ENCODE results near the gene TNNT2.

The TNNT2 gene

DNA sequence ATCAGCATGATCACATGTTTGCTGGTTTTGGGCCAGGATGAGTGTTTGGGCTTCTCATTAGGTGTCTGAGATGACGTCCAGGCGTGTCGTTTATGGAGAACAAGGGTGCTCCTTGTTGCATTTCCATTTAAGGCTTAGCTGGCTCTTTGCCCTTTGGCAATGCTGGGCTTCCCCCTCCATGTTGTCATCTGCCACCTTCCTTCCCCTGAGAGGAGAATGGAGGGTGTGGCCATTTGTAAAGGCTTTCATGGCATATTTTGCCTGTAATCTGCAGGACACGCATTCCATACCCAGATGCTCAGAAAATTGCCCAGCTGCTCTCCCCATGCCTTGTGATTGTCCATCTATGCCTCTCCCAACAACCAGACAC, 66.5 kb downstream of the TNNT2 start:
- no peak for DNase-seq

GRCh38 chr1:201310251-201310985, 67.1 kb downstream of the TNNT2 start:
- DNase-seq = no peak

DNA sequence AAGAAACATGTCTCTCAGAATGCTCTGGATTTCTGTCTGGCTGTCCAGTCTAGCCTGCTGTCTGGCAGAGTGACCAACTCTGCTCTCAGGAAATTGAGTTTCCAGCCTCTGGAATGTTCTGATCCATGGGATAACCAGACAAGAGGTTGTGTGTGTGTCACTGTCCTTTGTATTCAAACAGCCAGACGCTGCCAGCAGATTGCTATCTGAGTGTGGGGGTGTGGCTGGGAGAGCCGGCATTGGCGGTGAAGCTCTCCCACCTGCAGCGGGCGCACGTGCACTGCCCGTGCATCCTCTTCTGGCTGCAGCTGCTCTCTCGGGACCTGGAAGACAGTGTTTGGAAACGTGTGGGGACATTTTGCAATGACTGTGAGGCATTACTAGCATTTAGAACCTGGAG, 68.1 kb downstream of the TNNT2 start:
- DNase-seq = no peak

Data from T-helper 1 cell (primary cell).